ENCODE measurements around the gene STX10.
A peak's percentile ranks its signal among the peaks of the same experiment; 100 is the strongest.

STX10 gene

DNA sequence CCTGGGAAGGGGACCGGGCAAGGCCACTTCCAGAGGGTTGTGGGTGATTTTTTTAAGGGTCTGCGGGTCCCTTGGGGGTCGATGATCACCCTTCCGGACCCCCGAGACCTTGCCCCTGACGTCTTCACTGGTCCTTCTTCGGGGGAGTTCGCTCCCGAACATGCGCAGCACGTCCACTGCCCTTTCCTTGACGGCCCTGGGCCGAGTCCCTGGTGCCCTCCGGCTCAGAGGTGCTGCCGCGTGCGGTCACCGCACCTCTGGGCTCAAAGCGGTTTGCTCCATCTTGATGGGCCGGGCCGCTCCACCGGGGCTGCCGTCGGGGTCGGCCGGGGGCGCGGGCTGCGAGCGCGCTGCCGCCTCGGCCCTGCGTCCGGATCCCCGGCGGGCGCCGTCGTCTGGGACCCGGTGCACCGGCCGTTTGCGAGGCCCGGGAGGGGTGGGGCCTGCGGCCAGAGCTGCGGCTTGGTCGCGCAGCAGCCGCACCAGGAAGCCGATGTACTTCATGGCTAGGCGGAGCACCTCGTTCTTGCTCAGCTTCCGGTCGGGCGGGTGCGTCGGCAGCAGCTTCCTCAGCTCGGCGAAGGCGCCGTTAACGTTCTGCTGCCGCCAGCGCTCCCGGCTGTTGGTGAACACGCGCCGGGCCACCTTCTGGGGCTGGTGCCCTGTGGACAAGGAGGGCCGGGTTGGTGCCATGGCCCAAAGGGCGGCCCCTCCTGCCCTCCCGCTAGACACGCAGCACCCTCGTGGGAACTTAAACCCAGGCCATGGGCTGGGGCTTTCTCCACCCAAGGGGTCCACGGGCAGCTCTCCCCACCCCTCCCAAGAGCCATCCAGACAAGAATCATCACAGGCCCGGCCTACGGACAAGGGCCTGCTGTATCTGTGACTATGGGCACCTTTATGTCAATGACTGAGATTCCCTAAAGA, 50.8 kb downstream of the STX10 start:
- peak; percentile 54 for DNase-seq

DNA sequence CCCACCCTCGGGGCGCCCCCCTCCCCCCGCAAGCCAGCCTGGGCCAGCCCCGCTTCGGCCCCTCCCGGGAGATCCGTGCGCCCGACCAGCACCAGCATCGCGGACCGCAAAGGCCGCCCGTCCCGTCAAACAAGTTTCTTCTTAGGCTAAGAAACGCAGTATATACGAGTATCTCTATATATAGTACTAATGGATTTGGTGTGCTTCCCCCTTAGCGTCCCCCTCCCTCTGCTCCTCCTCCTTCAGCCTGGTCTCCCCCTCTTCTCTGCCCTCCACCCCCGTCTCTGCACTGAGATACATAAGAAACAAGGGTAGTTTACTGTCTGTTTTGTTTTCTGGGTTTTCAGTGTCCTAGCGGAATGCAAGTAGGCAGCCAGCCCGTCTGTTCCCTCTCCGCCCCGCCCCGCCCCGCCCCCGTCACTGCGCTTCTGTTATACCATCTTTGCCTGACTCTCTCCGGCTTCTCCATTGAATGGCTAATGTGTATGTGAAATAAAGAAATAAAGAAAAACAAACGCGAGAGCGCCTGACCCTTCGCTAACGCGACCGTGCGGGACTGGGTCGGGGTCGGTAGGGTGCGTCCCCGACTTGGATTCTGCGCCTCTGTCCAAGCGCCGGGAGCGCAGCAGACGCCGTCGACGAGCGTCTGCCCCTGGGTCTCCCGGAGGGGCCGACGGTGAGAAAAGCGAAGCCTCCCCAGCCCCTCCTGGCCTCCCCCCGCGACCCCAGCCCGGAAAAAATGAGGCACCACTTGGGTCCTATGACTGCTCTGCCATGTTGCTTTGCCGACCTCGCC, 51.7 kb downstream of the STX10 start:
- DNase-seq = no peak

GRCh38 chr19:13097463-13098258, 52.5 kb downstream of the STX10 start:
- DNase-seq = no peak

- DNase-seq = no peak
Observed at GRCh38 chr19:13097033-13097462, 53.1 kb downstream of the STX10 start.

- peak; percentile 45 for DNase-seq
Observed at GRCh38 chr19:13095934-13096927, 53.9 kb downstream of the STX10 start.

DNA sequence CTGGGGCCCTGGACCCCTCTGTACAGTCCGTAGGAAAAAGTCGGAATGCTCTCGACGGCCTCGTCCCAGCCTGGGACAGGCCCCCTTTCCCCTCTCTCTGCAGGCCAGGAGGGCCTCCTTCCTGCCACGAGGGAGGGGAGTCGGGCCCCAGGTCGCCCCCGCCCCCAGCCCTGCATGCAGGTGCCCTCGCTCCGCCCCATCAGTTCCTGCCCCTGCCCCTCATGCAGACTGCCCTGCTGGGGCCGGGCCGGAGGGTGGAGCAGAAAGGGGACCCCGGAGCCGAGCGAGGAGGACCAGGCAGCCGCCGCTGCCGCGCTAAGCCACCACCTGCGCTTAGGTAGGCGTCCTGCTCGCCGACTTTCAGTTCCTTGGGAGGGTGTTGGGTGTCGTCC, 54.8 kb downstream of the STX10 start:
- DNase-seq = peak; percentile 69

GRCh38 chr19:13094771-13095392, 55.3 kb downstream of the STX10 start:
- no peak for DNase-seq

GRCh38 chr19:13094106-13094504, 56.1 kb downstream of the STX10 start:
- DNase-seq = no peak

Measured in NCI-H510A (cell line).